IPS-11a (cell line): ENCODE results near the gene SLC47A2.

Experiments
- H3K4me3 ChIP-seq: one replicate; pipeline ENCODE4 v1.5.1; 2013; ENCODE audit warnings: low read depth, low read length, control low read depth

SLC47A2 gene

DNA sequence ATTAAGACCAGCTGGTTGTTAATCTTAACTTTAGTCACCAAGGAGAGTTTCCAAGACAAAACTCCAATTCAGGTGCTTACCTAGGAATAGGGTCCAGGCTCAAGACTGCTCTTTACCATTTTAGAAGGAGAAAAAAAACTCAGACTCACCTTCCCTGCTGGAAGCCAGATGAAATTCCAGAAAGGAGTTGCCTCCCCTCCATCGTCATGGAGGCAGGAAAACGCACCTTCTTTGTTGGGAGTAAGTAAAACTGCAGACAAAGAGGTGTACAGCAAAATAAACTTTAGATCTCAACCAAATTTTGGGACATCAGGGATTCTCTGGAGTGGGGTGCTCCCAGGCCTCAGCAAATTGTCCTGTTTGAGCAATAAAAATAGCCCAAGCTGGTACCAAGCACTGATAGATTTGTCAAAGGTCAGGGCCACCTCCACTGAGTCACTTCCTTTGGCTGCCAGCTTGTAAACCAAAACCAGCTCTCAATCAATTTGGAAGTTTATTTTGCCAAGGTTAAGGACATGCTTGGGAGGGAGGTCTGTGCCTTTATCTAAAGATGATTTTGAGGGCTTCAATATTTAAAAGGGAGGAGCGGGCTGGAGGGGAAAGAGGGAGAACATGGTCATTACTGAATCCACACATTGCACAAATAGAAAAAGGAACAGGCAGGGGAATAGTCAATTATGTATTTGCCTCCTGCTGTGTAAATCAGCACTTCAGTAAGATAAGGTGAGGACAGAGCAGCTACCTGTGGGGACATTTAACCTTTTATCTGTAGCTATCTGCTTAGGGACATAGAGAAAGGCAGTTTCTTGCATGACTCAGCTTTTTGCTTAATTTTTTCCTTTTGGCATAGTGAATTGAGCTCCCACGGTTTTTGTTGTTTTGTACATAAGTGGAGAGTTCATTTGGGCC, 69.3 kb downstream of the SLC47A2 start:
- no peak overlapping the region for H3K4me3 ChIP-seq

DNA sequence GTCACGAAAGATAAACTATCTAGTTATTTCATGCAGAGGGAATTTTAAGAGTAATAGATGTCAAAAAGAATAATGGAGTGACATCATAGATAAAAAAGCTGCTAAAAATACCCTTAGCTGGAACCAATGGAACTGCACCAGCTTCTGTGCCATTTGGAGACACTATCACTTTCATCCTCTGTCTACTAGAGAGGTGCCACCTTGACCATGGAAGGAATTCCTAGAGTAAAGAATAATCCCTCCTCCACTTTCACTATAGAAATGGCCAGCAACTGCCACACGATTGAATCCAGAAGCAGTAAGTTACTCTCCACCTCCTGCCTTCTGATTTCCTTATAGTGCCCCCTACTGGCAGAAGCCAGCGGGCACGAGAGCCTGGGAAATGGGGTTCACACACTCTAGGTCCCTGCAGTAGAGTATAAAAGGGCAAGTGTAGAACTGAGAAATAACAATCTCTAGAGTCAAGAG, 70.6 kb downstream of the SLC47A2 start:
- H3K4me3 ChIP-seq = no peak overlapping the region

DNA sequence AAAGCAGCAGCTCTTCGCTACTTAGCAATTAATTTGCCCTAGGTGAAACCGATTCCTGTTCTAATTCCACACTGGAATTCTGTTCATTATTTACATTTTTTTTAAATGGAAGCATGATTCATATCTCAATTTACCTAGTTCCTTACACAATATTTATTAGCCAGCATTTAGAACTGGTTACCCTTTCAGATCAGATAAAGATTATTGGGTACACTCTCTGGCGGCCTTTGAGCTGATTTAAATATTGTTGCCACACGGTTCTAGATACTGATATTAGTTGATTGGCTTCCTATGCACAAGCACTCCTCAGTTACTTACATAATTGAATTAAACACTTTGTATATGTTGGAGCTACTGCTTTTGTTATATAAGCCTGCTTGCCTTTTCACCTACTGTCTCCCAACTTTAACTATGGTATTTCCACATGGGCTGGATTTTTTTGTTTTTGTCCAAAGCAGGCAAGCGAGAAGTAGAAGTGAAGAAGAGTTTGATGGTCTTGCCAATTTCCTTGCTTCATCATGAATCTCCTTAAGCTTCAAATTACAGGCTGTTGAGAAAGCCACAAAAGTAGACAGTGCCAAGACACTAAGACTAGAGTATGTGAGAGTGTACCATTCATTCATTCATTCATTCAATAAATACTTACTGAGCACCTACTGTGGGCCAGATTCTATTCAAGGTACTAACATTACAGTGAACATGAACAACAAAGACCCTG, 71.7 kb downstream of the SLC47A2 start:
- no peak overlapping the region for H3K4me3 ChIP-seq

DNA sequence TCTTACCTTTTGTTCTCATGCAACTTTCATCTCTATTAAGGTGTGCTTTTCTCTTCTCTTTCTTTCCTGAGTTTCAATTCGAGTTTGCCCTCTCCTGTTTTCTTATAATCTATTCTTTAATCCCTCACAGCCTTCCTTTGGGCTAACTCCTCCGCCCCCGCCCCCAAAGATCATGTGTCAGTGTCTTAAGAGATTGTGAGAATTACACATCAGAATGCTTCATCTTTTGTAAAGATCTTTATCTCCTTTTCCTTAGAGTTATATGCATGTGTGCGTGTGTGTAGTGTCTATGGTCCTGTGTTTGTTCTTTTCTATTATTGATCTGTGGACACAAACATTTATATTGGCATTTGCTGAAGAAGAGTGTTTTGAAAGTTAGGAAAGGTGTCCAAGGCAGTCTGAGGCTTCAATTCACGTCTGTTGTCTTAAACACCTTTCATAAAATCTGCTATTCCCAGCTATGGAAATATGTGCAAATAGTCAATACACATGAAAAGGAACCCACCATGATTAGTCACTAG, 74.0 kb downstream of the SLC47A2 start:
- H3K4me3 ChIP-seq = no peak overlapping the region

DNA sequence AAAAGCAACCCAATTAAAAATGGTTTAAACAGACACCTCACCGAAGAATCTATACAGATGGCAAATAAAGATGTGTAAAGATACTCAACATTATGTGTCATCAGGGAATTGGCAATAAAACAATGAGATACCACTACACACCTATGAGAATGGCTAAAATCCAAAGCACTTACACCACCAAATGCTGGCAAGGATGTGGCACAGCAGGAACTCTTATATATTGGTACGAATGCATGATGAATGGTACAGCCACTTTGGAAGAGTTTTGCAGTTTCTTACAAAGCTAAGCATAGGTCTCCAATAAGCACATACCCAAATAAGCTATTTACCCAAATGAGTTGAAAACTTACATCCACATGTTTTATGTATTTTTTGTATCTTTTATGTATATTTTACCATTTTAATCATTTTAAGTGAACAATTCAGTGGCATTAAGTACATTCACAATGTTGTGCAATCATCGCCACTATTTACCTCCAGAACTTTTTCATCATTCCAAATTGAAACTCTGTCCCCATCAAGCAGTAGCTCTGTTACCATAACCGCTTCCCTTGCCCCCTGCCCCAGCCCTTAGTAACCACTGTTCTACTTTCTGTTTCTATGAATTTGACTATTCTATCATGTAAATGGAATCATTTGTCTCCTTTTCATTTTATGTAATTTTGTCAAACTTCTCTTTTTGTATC, 74.6 kb downstream of the SLC47A2 start:
- H3K4me3 ChIP-seq = no peak overlapping the region

DNA sequence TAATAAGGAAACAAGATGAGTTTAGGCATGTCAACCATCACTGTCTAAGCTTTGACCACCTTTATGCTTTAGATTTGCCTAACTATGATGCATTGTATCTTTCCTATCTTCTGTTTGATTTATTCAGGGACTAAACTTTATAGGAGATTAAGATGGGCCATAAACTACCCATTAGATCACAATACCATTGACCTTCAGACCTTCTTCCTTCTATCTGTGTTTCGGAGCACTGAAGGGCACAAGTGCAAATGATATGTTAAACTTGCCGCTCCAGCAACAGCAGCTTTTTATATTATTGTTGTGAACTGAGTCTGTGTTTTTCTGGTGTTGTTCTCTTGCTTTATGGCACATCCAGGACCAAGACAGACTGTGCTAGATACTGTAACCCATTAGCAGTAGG, 84.5 kb downstream of the SLC47A2 start:
- H3K4me3 ChIP-seq = no peak overlapping the region

DNA sequence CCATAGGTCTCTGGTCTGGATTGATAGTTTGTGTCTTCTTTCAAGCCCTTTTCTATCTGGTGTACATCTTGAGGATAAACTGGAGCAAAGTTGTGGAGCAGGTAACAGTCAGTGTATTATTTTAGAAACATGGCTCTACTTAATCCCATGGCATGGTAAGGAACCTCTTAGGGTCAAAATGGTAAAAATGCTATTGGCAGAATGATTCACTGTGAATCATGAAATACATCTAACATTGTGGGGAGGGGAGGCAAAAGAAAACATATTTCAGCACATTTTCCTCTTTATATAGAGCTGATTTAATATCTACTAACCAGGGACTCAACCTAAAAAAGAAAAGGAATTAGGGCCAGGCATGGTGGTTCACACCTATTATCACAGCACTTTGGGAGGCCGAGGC, 85.7 kb downstream of the SLC47A2 start:
- no peak overlapping the region for H3K4me3 ChIP-seq

DNA sequence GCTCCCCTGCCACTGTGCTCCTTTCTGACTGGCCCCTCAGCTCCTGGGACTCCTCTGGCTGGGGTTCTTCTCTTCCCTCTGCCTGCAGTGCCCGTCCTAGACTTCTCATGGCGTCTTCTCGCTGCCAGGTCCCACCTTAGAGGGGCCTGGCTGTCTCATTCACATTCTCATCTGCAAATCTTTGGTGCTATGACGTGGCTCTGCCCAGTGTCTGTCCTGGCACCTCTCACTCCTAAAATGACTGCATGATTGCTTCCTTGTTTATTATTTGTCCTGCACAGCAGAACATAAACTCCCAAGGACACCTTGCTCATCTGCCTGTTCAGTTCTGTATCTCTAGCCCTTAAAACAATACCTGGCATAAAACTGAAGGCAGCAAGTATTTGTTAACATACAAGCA, 86.3 kb downstream of the SLC47A2 start:
- H3K4me3 ChIP-seq = no peak overlapping the region

DNA sequence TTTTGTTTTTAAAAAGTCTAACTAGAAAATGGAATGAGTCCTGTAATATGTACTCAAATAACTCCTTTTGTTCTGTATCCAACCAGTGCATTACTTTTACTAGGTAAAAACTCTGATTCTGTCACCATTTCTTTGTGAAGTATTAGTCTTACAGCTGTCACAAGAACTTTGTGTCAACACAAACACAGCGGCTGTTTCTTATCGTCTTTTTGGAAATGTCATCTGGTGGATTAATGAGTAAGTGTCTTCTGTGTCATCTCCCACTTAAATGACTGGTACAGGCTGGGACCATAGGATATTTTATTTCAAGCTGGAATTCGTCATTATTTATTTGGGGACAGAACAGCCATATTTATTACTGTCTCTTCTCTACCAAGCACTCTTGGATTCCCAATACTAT, 86.9 kb downstream of the SLC47A2 start:
- H3K4me3 ChIP-seq = no peak overlapping the region
